HepG2 (cell line): Measurements from ENCODE around the gene ZMYND8. TPM values are rescaled to one million over a fixed set of nuclear protein-coding genes. Genes with fewer than 3 reads are reported as not detected.

Experiments
- BRD4 ChIP-seq: sonication (generic); formaldehyde crosslinking; IDR thresholded peaks from 2 replicates; pipeline ENCODE4 v1.4.0; 2020; ENCODE audit warnings: missing genetic modification reagents
- FLYWCH1 ChIP-seq: sonication (generic); formaldehyde crosslinking; IDR thresholded peaks from 2 replicates; pipeline ENCODE4 v1.8.1; 2023; ENCODE audit warnings: mild to moderate bottlenecking, missing genetic modification reagents
- HMGA1 ChIP-seq: sonication (generic); formaldehyde crosslinking; conservative IDR thresholded peaks from 2 replicates; pipeline ENCODE4 v1.4.0; 2020; ENCODE audit warnings: missing genetic modification reagents
- HNRNPK ChIP-seq: fragments of 200-400 bp; formaldehyde crosslinking; IDR thresholded peaks from 2 replicates; pipeline ENCODE4 v1.6.1; 2018; ENCODE audit warnings: low read length, low read depth, moderate library complexity, mild to moderate bottlenecking; ENCODE audit not compliant: poor library complexity, severe bottlenecking
- MIER2 ChIP-seq: IDR thresholded peaks from 2 replicates; pipeline ENCODE4 v1.6.1; 2016; ENCODE audit warnings: missing biosample characterization, missing genetic modification reagents
- PBX2 ChIP-seq: IDR thresholded peaks from 2 replicates; pipeline ENCODE4 v1.6.1; 2016; ENCODE audit warnings: control low read depth
- SMAD3 ChIP-seq: sonication (generic); formaldehyde crosslinking; IDR thresholded peaks from 2 replicates; pipeline ENCODE4 v1.4.0; 2020; ENCODE audit warnings: missing genetic modification reagents
- SOX13 ChIP-seq, 3 experiments: fragments of 450-650 bp in 1 of 3; sonication (generic) in 1 of 3; formaldehyde crosslinking in 1 of 3; IDR thresholded peaks in 2 of 3; conservative IDR thresholded peaks in 1 of 3; 2 replicates each; pipeline versions ENCODE4 v1.5.0 to v1.6.1; 2016 to 2020; ENCODE audit warnings: antibody characterized with exemption in 1 of 3, mild to moderate bottlenecking in 1 of 3, missing compliant biosample characterization in 1 of 3, missing genetic modification reagents in 1 of 3, moderate library complexity in 1 of 3
- SP1 ChIP-seq, 2 experiments: fragments of 450-650 bp in 1 of 2; sonication (generic) in 1 of 2; formaldehyde crosslinking in 1 of 2; IDR thresholded peaks; 2 replicates each; pipeline versions ENCODE4 v1.4.0 to v1.6.1; 2016 to 2020; ENCODE audit warnings: missing genetic modification reagents in 1 of 2
- SP5 ChIP-seq: IDR thresholded peaks from 2 replicates; pipeline ENCODE4 v1.6.1; 2016; ENCODE audit warnings: low read depth, borderline replicate concordance
- TBL1XR1 ChIP-seq: fragments of 150-350 bp; IDR thresholded peaks from 2 replicates; pipeline ENCODE4 v1.6.1; 2014; ENCODE audit warnings: borderline replicate concordance, low read length; ENCODE audit not compliant: partially characterized antibody
- ZNF138 ChIP-seq: sonication (generic); formaldehyde crosslinking; IDR thresholded peaks from 2 replicates; pipeline ENCODE4 v1.5.0; 2020; ENCODE audit warnings: mild to moderate bottlenecking, low read depth, missing genetic modification reagents
- ZNF260 ChIP-seq: sonication (generic); formaldehyde crosslinking; IDR thresholded peaks from 2 replicates; pipeline ENCODE4 v1.4.0; 2020; ENCODE audit warnings: missing genetic modification reagents, low read depth, mild to moderate bottlenecking, borderline replicate concordance
- ZNF276 ChIP-seq: sonication (generic); formaldehyde crosslinking; IDR thresholded peaks from 2 replicates; pipeline ENCODE4 v1.4.0; 2020; ENCODE audit warnings: mild to moderate bottlenecking, low read depth, missing genetic modification reagents
- ZNF513 ChIP-seq: sonication (generic); formaldehyde crosslinking; conservative IDR thresholded peaks from 2 replicates; pipeline ENCODE4 v1.5.0; 2020; ENCODE audit warnings: missing genetic modification reagents
- ZSCAN29 ChIP-seq: sonication (generic); formaldehyde crosslinking; conservative IDR thresholded peaks from 2 replicates; pipeline ENCODE4 v1.4.0; 2020; ENCODE audit warnings: mild to moderate bottlenecking, missing genetic modification reagents
- polyA plus RNA-seq, 8 experiments: library from polyadenylated mRNA; depleted of rRNA in 3 of 8; stranded (reverse) in 7 of 8; unstranded in 1 of 8; fragments of >200 nt; fragmentation: Illumina TruSeq in 4 of 8; extraction: Trizol in 4 of 8; gene quantifications; 2 replicates each; pipeline versions ENCODE4 v1.2.1 to v1.2.3, GENCODE V29; 2011 to 2016; ENCODE audit warnings: low read depth in 4 of 8, missing spikeins in 1 of 8, mixed read lengths in 1 of 8; ENCODE audit not compliant: insufficient read depth in 1 of 8
- total RNA-seq, 5 experiments: library from RNA; depleted of rRNA; stranded (reverse); fragments of >200 nt; fragmentation: Illumina TruSeq; extraction: Trizol; gene quantifications; 2 replicates each; pipeline ENCODE4 v1.2.3, GENCODE V29; 2016; ENCODE audit warnings: low read depth in 1 of 5
- TF ChIP-seq, protein P1 (sequence below): IDR thresholded peaks from 2 replicates; pipeline ENCODE4 v1.6.1; 2016; ENCODE audit warnings: low read depth
- TF ChIP-seq, protein P2 (sequence below): sonication (generic); formaldehyde crosslinking; IDR thresholded peaks from 2 replicates; pipeline ENCODE4 v1.8.1; 2023; ENCODE audit warnings: mild to moderate bottlenecking, moderate library complexity, missing genetic modification reagents
- TF ChIP-seq, protein P3 (sequence below): sonication (generic); formaldehyde crosslinking; IDR thresholded peaks from 2 replicates; pipeline ENCODE4 v1.8.1; 2023; ENCODE audit warnings: mild to moderate bottlenecking, missing genetic modification reagents, borderline replicate concordance

The ZMYND8 gene
- total and polyA plus RNA-seq, 2 of the 13 experiments (the other 11 are each of a cell fraction or from before 2014, with no cell fraction given): 53.9 to 84.7 TPM

DNA sequence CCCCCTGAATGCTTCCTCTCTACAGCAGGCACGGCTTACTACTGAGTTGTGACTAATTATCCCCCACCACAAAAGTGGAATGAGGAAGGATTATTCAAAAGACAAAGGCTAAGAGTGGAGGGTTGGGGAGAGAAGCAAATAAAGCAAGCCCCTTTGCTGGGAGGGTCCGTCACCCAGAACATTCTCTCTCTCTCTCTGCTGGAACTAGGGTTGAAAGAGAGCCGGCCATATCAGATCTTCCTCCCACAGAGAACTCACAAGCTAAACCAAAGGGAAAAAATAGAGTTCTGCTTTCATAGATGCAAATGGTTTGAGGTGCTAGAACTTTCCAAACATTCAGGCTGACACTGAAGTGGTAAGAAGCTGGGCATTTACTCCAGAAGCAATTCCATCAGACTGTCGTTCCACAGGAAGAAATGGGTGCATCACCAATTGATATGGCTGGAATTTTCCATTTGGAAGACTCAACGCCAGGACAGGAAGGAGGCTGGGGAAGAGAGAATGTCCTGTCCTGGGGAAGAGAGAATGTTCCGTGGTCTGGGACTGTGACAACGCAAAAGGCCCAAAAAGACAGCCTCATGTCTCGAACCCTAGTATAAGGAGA lies 7.9 kb downstream of the ZMYND8 start (continued):
- TF ChIP-seq, protein P1, sequence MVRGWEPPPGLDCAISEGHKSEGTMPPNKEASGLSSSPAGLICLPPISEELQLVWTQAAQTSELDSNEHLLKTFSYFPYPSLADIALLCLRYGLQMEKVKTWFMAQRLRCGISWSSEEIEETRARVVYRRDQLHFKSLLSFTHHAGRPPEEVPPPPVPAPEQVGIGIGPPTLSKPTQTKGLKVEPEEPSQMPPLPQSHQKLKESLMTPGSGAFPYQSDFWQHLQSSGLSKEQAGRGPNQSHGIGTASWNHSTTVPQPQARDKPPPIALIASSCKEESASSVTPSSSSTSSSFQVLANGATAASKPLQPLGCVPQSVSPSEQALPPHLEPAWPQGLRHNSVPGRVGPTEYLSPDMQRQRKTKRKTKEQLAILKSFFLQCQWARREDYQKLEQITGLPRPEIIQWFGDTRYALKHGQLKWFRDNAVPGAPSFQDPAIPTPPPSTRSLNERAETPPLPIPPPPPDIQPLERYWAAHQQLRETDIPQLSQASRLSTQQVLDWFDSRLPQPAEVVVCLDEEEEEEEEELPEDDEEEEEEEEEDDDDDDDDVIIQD (CRISPR knock-in tag): no peak
- TF ChIP-seq TBL1XR1 (no peak), SMAD3 (CRISPR knock-in tag) (0 out of 2 replicates have a peak, but pooled peaks have one; percentile 44), ZNF276 (CRISPR knock-in tag) (no peak), SP5 (CRISPR knock-in tag) (0 out of 2 replicates have a peak, but pooled peaks have one; percentile 8), ZNF138 (CRISPR knock-in tag) (no peak), ZNF513 (CRISPR knock-in tag) (no peak), FLYWCH1 (CRISPR knock-in tag) (no peak), ZNF260 (CRISPR knock-in tag) (no peak), HNRNPK (no peak), ZSCAN29 (CRISPR knock-in tag) (no peak), SP1 (IDR thresholded peaks at IDR 0.05) (no peak), SP1 (CRISPR knock-in tag; IDR thresholded peaks at IDR 0.05) (no peak), BRD4 (no peak), PBX2 (CRISPR knock-in tag) (no peak), SOX13 (IDR thresholded peaks at IDR 0.05) (no peak), SOX13 (CRISPR knock-in tag; conservative IDR thresholded peaks at IDR 0.05 in 1 of 2, IDR thresholded peaks at IDR 0.05 in 1 of 2) (no peak; a peak in 1 of 4 replicates), MIER2 (CRISPR knock-in tag) (0 out of 2 replicates have a peak, but pooled peaks have one; percentile 30), HMGA1 (no peak)
- TF ChIP-seq, protein P2, sequence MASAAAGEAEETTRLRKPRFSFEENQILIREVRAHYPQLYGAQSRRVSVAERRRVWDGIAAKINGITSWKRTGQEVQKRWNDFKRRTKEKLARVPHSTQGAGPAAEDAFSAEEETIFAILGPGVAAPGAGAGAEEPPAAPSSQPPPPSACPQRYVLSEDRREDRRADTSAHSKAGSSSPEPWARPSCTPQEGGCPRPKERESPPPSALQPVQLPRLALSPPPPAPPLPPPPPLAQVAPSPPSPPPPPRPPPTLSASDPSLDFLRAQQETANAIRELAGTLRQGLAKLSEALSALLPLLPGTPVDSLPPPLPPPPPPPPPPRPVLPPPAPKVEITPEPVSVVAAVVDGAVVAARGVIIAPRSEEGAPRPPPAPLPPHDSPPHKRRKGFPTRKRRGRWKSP (CRISPR knock-in tag): no peak
- TF ChIP-seq, protein P3, sequence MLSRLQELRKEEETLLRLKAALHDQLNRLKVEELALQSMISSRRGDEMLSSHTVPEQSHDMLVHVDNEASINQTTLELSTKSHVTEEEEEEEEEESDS: no peak
